ENCODE results near the gene LRRC51.

- TF ChIP-seq CTCF (conservative IDR thresholded peaks at IDR 0.05; ENCODE audit: low read depth, low read length) (no peak), POLR2A (IDR thresholded peaks at IDR 0.05; ENCODE audit: low read depth, low read length) (no peak), USF2 (IDR thresholded peaks at IDR 0.05; ENCODE audit: low read depth, low read length) (no peak), RCOR1 (IDR thresholded peaks at IDR 0.05; ENCODE audit: insufficient replicate concordance, low read length) (no peak), CEBPB (IDR thresholded peaks at IDR 0.05; ENCODE audit: low read depth, low read length) (no peak)
These were observed 19.4 kb downstream of the LRRC51 start for GRCh38 chr11:72100009-72100408.
